Spleen (tissue), 7 donors: Measurements from ENCODE around the gene EMC10.

Experiments
- POLR2A ChIP-seq, 3 donors: fragments of 450-650 bp; IDR thresholded peaks; one replicate each; pipeline ENCODE4 v1.5.1; 2017; ENCODE audit warnings: antibody characterized with exemption in 3 of 3, mild to moderate bottlenecking in 1 of 3
- POLR2AphosphoS5 ChIP-seq, 3 donors: sonication (generic); formaldehyde crosslinking; IDR thresholded peaks; one replicate each; pipeline ENCODE4 v1.5.1; 2017; ENCODE audit warnings: antibody characterized with exemption in 3 of 3
- TF ChIP-seq, protein P1 (sequence below), 11 experiments: fragments of 200-600 bp in 7 of 11; fragments of 450-650 bp in 4 of 11; sonication (generic) in 4 of 11; IDR thresholded peaks in 8 of 11; conservative IDR thresholded peaks in 3 of 11; 1 replicate in 7 of 11; 2 replicates in 4 of 11; pipeline versions ENCODE4 v1.4.0 to v1.8.0; 2016 to 2021; ENCODE audit warnings: antibody characterized with exemption in 11 of 11, inconsistent platforms in 4 of 11, mild to moderate bottlenecking in 1 of 11
- donor health status: DM: no; HTN: no; CAD: no; lungs with moderate emphysema.
- donor health status: DM: no; HTN: no; CAD: no.
- donor health status: DM: no; HTN: no; CAD: no.

DNA sequence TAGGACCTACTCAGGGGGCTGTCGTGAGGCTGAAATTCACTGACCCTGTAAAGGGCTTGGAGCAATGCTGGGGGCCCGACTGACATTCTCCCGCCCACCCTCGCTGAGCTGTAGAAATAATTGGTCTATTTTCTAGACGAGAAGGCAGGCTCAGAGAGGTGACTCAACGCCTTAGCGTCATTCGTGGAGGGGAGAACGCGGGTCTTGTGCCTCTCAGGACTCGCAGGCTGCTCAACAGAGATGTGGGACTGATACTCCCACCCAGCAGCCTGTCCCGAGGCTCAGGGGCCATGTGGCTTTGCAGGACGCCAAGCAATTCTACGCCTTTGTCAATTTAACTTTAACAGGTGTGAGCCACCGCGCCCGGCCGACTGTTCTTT lies 61.0 kb downstream of the EMC10 start:
- TF ChIP-seq, protein P1, sequence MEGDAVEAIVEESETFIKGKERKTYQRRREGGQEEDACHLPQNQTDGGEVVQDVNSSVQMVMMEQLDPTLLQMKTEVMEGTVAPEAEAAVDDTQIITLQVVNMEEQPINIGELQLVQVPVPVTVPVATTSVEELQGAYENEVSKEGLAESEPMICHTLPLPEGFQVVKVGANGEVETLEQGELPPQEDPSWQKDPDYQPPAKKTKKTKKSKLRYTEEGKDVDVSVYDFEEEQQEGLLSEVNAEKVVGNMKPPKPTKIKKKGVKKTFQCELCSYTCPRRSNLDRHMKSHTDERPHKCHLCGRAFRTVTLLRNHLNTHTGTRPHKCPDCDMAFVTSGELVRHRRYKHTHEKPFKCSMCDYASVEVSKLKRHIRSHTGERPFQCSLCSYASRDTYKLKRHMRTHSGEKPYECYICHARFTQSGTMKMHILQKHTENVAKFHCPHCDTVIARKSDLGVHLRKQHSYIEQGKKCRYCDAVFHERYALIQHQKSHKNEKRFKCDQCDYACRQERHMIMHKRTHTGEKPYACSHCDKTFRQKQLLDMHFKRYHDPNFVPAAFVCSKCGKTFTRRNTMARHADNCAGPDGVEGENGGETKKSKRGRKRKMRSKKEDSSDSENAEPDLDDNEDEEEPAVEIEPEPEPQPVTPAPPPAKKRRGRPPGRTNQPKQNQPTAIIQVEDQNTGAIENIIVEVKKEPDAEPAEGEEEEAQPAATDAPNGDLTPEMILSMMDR (IDR thresholded peaks at IDR 0.05 in 8 of 11, conservative IDR thresholded peaks at IDR 0.05 in 3 of 11) = no peak
- TF ChIP-seq POLR2A (IDR thresholded peaks at IDR 0.05) (no peak), POLR2AphosphoS5 (IDR thresholded peaks at IDR 0.05) (no peak)
